ENCODE measurements around the gene WRNIP1.

- TF ChIP-seq EP300 (IDR thresholded peaks at IDR 0.05) = no peak
- no peak for TF ChIP-seq POLR2A (IDR thresholded peaks at IDR 0.05)
- TF ChIP-seq CTCF (IDR thresholded peaks at IDR 0.05) = no peak
- TF ChIP-seq POLR2AphosphoS5 (IDR thresholded peaks at IDR 0.05) = no peak
Observed at GRCh38 chr6:2756241-2756640, 9.0 kb upstream of the WRNIP1 start.

All from sigmoid colon (tissue), 4 donors.